GM12872 (cell line): Measurements from ENCODE around the gene NPAP1.

Experiments
- TF ChIP-seq, protein P1 (sequence below): IDR thresholded peaks from 3 replicates; pipeline ENCODE4 v1.5.1; 2011; ENCODE audit warnings: low read depth, mild to moderate bottlenecking, low read length, moderate library complexity; ENCODE audit not compliant: insufficient read depth

Gene NPAP1, protein sequence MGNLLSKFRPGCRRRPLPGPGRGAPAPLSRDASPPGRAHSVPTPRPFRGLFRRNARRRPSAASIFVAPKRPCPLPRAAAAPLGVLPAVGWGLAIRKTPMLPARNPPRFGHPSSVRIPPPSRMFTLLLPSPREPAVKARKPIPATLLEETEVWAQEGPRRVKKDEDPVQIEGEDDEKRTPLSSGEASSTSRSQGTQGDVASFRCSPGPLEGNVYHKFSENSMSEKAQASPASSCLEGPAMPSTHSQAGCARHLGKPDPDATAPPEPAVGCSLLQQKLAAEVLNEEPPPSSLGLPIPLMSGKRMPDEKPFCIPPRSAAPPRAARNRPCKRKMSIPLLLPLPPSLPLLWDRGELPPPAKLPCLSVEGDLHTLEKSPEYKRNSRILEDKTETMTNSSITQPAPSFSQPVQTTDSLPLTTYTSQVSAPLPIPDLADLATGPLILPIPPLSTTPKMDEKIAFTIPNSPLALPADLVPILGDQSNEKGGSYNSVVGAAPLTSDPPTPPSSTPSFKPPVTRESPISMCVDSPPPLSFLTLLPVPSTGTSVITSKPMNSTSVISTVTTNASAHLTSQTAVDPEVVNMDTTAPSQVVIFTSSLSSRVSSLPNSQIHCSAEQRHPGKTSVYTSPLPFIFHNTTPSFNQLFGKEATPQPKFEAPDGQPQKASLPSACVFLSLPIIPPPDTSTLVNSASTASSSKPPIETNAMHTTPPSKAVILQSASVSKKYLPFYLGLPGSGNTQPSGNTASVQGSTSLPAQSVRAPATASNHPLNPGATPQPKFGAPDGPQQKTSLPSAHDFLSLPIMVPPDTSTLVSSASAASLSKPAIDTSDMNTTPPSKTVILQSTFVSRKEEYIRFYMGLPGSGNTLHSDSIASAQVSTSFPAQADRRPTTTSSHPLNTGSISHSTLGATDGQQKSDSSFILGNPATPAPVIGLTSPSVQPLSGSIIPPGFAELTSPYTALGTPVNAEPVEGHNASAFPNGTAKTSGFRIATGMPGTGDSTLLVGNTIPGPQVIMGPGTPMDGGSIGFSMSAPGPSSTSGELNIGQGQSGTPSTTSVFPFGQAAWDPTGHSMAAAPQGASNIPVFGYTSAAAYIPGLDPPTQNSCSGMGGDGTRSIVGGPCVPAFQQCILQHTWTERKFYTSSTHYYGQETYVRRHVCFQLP

DNA sequence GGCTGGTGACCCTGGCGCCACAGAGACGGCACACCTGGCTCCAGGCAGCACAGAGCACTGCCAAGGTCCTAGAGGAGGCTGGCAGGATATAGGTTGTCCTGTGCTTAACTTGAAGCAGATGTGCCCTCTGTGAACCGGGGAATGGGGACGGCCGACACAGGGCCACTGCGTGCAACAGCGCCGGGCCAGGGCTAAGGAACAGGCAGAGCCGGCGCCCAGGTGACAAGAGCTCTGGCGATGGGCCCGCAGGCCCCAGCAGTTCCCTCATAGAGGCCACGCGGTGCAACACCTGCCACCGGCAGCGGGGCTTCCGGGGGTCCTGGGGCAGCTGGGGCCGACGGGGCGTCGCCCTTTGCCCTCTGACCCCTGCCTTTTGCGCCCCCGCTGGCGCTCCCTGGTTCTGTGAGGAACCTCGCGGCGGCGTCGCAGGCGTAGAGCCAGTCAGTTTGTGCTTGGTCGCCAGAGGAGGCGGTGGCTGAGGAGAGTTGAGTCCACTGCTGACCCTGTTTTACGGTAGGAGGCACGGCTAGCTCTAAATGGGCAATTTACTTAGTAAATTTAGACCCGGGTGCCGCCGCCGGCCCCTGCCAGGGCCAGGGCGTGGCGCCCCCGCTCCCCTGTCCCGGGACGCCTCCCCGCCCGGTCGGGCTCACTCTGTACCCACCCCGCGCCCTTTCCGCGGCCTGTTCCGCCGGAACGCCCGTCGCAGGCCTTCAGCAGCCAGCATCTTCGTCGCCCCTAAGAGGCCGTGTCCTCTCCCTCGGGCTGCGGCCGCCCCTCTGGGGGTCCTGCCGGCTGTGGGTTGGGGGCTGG lies at the start of gene NPAP1:
Gene NPAP1 (plus strand): TSS at position 444 of the 813 bp plus-strand sequence. CDS start 93 bp downstream, at position 537.
- TF ChIP-seq, protein P1, sequence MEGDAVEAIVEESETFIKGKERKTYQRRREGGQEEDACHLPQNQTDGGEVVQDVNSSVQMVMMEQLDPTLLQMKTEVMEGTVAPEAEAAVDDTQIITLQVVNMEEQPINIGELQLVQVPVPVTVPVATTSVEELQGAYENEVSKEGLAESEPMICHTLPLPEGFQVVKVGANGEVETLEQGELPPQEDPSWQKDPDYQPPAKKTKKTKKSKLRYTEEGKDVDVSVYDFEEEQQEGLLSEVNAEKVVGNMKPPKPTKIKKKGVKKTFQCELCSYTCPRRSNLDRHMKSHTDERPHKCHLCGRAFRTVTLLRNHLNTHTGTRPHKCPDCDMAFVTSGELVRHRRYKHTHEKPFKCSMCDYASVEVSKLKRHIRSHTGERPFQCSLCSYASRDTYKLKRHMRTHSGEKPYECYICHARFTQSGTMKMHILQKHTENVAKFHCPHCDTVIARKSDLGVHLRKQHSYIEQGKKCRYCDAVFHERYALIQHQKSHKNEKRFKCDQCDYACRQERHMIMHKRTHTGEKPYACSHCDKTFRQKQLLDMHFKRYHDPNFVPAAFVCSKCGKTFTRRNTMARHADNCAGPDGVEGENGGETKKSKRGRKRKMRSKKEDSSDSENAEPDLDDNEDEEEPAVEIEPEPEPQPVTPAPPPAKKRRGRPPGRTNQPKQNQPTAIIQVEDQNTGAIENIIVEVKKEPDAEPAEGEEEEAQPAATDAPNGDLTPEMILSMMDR: no peak

DNA sequence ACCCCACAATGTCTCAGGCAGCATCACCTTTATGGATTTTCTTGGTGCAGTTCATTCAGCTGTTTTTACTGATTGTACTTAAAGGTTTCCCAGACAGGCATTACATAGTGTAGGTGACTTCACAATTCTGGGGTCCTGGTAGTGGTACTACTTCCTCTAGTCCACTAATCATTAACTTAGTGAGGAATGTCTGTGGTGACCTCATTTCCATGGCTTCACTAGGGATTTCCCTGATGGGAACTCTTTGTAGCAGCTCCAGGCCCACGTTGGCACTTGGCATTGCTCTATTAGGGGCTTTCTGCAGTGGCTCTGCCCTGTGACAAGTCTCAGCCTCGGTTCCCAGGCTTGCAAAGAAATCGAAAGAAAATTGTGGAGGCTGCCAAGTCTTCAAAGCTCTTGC lies 48.1 kb upstream of the NPAP1 start:
- TF ChIP-seq, protein P1: no peak

DNA sequence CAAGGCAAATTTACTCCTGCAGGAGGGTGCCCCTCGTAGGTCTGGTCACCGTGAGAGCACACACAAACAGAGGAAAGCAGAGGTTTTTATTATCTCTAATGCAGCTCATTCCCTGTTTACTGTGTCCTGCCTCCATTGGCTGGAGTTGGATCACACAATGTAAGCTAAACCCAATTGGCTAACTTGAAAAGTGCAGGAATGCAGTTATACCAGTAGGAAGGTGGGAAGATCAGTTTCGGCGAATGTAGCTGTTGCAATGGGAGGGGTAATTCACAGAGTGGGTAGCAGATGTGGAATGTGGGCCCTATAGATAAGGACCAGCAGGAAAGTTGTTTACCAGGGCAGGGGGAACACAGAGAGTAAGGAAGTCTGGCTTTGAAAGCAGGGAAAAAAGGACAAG lies 42.5 kb upstream of the NPAP1 start:
- TF ChIP-seq, protein P1: no peak

DNA sequence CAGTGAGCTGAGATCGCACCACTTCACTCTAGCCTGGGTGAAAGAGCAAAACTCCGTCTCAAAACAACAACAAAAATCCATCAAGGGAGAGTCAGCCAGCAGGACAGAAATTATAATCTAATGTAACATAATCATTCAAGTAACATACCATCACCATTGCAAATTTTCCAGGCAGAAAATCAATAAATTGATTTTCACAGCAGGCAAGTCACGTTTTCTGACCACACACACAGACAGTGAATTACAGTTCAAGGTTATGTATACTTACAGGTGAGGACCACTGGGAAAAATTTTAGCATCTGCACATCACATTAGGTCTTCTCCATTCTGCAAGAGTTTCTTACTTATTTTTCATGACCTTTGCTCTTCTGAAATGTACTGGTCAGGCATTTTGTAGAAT lies 29.9 kb upstream of the NPAP1 start:
- TF ChIP-seq, protein P1: no peak

DNA sequence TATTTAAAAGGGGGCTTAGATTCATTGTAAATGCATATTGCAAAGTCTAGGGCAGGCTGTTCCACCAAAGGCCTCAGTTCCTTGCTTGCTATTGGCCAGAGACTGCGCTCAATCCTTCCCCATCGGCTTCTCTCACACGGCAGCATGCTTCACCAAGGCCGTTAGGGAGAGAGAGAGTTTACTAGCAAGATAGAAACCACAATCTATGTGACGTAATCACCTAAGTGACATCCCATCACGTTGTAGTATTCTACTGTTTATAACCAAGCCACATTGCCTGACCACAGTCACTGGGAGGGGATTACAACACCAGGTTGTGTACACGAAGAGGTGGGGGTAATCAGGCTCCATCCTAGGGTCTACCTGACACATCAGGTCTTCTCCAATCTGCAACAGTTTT lies 16.0 kb upstream of the NPAP1 start:
- TF ChIP-seq, protein P1: no peak

DNA sequence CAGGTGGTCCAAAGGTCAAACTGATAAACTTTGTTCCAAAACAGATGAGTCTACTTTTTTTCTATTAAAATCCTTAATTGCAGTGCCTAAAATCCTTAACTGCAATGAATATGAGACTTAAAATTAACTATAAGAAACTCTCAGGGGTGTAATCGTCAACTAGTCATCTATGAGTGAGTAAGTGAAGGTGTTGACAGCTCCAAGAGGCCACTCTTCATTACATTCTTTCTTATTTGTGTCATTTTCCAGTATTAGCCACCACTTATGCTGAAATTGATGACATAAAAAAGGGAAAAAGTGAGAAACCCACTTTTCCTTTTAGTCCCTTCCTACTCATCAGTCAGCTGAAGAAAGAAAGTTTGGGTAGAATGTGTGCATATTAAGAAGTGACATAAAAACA lies 12.6 kb upstream of the NPAP1 start:
- TF ChIP-seq, protein P1: no peak

DNA sequence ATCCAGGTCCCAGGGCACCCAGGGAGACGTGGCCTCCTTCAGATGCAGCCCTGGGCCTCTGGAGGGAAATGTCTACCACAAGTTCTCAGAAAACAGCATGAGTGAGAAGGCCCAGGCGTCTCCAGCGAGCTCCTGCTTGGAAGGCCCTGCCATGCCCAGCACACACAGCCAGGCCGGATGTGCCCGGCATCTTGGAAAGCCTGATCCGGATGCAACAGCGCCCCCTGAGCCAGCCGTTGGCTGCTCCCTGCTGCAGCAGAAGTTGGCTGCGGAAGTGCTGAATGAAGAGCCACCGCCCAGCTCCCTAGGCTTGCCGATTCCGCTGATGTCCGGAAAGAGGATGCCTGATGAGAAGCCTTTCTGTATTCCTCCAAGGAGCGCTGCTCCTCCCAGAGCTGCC lies 856 bp downstream of the NPAP1 start:
- TF ChIP-seq, protein P1: no peak
